Neural crest cell (in vitro differentiated cells): ENCODE data around the gene TFAP2E. TPM values are rescaled to one million over a fixed set of nuclear protein-coding genes. Genes with fewer than 3 reads are reported as not detected.

Experiments used
- DNase-seq: peaks from one replicate; pipeline ENCODE4 v3.0.0; 2021; ENCODE audit warnings: low read depth, mixed read lengths, low spot score
- H3K27ac Mint-ChIP-seq: one replicate; pipeline ENCODE4 v1.8.0; 2021; ENCODE audit warnings: mild to moderate bottlenecking, mixed read lengths; ENCODE audit not compliant: unreplicated experiment
- H3K27me3 Mint-ChIP-seq: 2 replicates; pipeline ENCODE4 v1.8.0; 2021; ENCODE audit warnings: low read depth, mild to moderate bottlenecking, mixed read lengths
- H3K36me3 Mint-ChIP-seq: 2 replicates; pipeline ENCODE4 v1.8.0; 2021; ENCODE audit warnings: low read depth, mild to moderate bottlenecking, mixed read lengths
- H3K4me1 Mint-ChIP-seq: 2 replicates; pipeline ENCODE4 v1.8.0; 2021; ENCODE audit warnings: mixed read lengths
- H3K4me3 Mint-ChIP-seq: one replicate; pipeline ENCODE4 v1.8.0; 2021; ENCODE audit warnings: mild to moderate bottlenecking, mixed read lengths
- H3K9me3 Mint-ChIP-seq: 2 replicates; pipeline ENCODE4 v1.8.0; 2021; ENCODE audit warnings: mixed read lengths
- total RNA-seq: library from RNA; stranded (reverse); gene quantifications from 2 replicates; pipeline ENCODE4 v1.2.1, GENCODE V29; 2021
- TF ChIP-seq, protein P1 (sequence below): fragments of 200-600 bp; sonication (generic); conservative IDR thresholded peaks from 2 replicates; pipeline ENCODE4 v1.5.0; 2021; ENCODE audit warnings: antibody characterized with exemption, mild to moderate bottlenecking

Gene TFAP2E
- total RNA-seq, 1 donor from 2014 or later, result 0.61 TPM

DNA sequence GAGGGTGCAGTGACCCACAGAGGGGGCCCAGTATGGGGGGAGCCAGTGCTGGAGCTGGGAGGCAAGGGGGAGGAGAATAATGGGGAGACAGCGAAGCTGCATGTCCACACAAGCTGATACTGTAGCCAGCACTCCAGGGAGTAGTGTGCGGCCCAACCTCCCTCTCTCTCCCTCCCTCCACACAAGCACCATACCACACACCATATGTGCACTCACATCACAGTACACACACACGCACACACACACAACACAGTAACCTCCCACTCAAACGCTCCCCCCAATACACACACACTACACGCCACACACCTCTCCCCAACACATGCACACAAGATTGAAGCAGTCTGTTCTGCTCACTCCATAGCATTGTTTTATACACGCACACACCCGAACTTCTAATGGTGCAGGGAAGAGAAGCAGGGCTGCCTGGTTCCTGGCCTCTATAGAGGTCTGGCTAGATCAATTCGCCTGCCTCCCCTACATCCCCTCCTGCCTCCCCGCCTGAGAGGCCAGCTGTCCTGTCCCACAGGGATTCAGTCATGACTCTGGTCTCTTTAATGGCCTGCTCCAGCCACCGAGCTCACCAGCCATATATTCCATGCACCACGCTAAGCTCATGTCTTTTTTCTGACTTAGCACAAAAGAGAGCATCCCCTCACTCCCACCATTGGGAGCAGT lies 11.7 kb upstream of the TFAP2E start:
- Mint-ChIP-seq H3K27ac (no peak overlapping the region), H3K4me3 (peak overlapping the region; percentile 53), H3K4me1 (peaks cover 27% of the 10 kb centered on the region), H3K9me3 (no peaks in the 10 kb centered on the region), H3K36me3 (no peaks in the 10 kb centered on the region), H3K27me3 (no peaks in the 10 kb centered on the region)
- DNase-seq, result no peak
- TF ChIP-seq, protein P1, sequence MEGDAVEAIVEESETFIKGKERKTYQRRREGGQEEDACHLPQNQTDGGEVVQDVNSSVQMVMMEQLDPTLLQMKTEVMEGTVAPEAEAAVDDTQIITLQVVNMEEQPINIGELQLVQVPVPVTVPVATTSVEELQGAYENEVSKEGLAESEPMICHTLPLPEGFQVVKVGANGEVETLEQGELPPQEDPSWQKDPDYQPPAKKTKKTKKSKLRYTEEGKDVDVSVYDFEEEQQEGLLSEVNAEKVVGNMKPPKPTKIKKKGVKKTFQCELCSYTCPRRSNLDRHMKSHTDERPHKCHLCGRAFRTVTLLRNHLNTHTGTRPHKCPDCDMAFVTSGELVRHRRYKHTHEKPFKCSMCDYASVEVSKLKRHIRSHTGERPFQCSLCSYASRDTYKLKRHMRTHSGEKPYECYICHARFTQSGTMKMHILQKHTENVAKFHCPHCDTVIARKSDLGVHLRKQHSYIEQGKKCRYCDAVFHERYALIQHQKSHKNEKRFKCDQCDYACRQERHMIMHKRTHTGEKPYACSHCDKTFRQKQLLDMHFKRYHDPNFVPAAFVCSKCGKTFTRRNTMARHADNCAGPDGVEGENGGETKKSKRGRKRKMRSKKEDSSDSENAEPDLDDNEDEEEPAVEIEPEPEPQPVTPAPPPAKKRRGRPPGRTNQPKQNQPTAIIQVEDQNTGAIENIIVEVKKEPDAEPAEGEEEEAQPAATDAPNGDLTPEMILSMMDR, result no peak

DNA sequence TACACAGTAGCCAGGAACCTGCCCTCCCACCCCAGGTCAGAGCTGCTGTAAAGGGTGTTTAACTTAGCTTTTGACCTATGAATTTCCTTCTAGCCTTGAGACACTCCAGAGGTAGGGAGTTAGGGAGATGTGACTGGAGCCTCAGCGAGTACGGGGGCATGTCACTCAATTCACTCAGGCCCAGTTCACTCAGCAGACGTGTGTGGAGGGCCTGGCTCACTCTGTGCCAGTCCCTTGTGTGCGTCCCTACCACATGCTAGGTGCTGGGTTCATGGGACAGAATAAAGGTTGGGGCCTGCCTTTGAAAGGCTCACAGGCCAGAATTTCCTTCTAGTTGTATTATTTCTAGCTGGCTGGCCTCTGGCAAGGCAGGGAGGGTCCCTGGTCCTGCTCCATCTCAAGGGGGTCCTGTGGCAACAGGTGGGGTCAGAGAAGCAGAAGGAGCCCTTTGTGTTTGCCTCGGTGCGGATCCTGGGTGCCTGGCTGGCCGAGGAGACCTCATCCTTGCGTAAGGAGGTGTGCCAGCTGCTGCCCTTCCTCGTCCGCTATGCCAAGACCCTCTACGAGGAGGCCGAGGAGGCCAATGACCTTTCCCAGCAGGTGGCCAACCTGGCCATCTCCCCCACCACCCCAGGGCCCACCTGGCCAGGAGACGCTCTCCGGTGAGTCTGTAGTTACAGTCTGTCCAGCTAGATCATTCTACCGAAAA lies 11.0 kb upstream of the TFAP2E start:
- TF ChIP-seq, protein P1, result no peak
- H3K27me3 Mint-ChIP-seq, result no peaks in the 10 kb centered on the region
- DNase-seq, result no peak
- peaks cover 23% of the 10 kb centered on the region for H3K4me1 Mint-ChIP-seq
- H3K9me3 Mint-ChIP-seq, result no peaks in the 10 kb centered on the region
- no peaks in the 10 kb centered on the region for H3K36me3 Mint-ChIP-seq
- H3K27ac Mint-ChIP-seq, result no peak overlapping the region
- H3K4me3 Mint-ChIP-seq, result peak overlapping the region; percentile 53

DNA sequence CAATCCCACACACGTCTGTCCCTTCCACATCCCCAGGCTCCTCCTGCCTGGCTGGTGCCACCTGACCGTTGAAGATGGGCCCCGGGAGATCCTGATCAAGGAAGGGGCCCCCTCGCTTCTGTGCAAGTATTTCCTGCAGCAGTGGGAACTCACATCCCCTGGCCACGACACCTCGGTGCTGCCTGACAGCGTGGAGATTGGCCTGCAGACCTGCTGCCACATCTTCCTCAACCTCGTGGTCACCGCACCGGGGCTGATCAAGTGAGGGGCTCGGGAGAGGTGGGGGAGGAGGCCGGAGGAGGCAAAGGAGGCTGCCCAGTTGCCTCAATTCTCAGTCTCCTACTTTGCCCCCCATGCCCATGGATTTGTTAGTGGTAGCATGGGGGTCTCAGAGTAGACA lies 9.9 kb upstream of the TFAP2E start:
- TF ChIP-seq, protein P1, result no peak
- peaks cover 21% of the 10 kb centered on the region for H3K4me1 Mint-ChIP-seq
- H3K27me3 Mint-ChIP-seq, result peaks cover under 1% of the 10 kb centered on the region
- H3K4me3 Mint-ChIP-seq, result peak overlapping the region; percentile 19
- H3K9me3 Mint-ChIP-seq, result no peaks in the 10 kb centered on the region
- no peak overlapping the region for H3K27ac Mint-ChIP-seq
- no peak for DNase-seq
- H3K36me3 Mint-ChIP-seq, result no peaks in the 10 kb centered on the region

DNA sequence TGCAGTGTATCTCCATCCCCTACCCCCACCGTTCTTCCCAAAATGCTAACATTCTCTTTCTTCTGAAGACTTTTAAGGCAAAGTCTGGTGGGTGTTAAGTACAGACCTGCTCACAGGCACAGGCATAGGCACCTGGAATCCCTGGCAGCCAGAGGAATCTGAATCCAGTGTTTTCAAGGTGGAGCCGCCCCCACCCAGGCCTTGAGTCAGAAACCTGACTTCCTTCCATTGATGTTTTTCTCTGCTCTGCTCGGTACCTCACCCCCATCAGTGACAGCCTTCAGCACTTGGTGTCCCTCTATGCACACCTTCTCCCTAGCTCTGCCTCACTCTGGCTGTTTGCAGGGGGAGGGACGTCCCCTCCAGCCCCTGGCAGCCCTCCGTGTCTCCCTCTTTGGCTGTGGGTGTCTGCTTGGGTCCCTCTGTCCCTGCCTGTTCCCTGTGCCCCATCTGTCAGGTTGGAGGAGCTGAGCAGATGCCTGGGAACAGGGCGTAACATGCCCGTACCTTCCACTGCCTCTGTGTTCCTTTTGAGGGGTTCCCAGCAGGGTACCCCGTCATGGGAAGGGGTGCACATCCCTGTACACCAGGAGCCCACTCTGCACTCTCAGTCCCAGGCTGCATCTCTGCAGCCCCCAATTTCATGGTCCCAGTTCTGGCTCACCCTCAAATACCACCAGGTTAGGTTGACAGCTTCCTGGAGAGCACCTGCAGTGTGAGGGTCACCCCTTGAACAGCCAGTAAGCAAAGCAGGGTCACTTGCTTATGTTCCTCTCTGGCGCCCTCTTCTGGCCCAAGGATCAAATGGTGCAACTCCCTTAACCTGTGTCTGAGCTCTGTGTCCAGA lies 8.9 kb upstream of the TFAP2E start:
- peak overlapping the region; percentile 47 for H3K27ac Mint-ChIP-seq
- H3K27me3 Mint-ChIP-seq, result peaks cover 10% of the 10 kb centered on the region
- no peaks in the 10 kb centered on the region for H3K9me3 Mint-ChIP-seq
- DNase-seq, result peak; percentile 79
- H3K36me3 Mint-ChIP-seq, result no peaks in the 10 kb centered on the region
- peaks cover 12% of the 10 kb centered on the region for H3K4me1 Mint-ChIP-seq
- TF ChIP-seq, protein P1, result peak; percentile 79
- peak overlapping the region; percentile 52 for H3K4me3 Mint-ChIP-seq

DNA sequence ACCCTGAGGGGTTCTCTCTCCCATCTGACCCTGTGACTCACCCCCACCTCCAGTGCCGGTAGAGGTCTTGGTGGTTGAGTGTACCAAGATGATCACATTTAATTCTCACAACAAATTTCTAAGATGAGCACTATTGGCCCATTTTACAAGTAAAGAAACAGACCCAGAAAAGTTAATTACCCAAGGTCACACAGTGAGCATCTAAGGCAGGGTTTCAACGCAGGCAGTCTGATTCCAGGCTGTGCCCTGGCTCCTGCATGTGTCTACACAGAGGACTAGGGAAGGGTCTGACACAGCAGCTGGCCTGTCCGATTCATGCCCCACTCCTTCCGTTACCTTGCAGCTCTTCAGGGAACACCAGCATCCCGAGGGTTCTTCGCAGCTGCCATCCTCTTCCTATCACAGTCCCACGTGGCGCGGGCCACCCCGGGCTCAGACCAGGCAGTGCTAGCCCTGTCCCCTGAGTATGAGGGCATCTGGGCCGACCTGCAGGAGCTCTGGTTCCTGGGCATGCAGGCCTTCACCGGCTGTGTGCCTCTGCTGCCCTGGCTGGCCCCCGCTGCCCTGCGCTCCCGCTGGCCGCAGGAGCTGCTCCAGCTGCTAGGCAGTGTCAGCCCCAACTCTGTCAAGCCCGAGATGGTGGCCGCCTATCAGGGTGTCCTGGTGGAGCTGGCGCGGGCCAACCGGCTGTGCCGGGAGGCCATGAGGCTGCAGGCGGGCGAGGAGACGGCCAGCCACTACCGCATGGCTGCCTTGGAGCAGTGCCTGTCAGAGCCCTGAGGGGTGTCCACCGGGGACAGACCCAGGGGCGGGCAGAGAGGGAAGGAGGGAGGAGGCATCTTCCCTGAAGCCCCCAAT lies 8.0 kb upstream of the TFAP2E start:
- Mint-ChIP-seq H3K27ac (no peak overlapping the region), H3K36me3 (no peaks in the 10 kb centered on the region), H3K4me3 (peak overlapping the region; percentile 52), H3K9me3 (no peaks in the 10 kb centered on the region), H3K27me3 (peaks cover 18% of the 10 kb centered on the region), H3K4me1 (peaks cover 9% of the 10 kb centered on the region)
- DNase-seq, result no peak
- TF ChIP-seq, protein P1, result peak; percentile 1
